OCI-M1 (cell line): ENCODE data around the gene AQP10.
"Not testable (repeated sequence)": the region's sequence is repeated elsewhere in the genome, so short reads cannot be mapped to it uniquely, and the experiment has no call there.

Experiments
- DNase-seq: peaks from one replicate; lab custom pipeline; 2025; lab: John Stamatoyannopoulos, UW

Gene AQP10

DNA sequence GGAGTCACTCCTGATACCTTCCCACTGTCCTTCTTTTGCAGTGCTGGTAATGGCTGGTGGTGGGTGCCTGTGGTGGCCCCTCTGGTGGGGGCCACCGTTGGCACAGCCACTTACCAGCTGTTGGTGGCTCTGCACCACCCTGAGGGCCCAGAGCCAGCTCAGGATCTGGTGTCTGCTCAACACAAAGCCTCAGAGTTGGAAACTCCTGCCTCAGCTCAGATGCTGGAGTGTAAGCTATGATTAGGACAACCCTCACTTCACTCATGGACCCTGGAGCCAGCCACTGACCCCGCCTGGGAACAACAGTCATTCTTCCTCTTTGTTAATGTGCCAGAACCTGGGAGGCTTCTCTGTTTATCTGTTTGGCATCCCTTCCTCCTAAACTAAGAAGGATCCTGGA, 3.3 kb downstream of the AQP10 start:
- no peak for DNase-seq

DNA sequence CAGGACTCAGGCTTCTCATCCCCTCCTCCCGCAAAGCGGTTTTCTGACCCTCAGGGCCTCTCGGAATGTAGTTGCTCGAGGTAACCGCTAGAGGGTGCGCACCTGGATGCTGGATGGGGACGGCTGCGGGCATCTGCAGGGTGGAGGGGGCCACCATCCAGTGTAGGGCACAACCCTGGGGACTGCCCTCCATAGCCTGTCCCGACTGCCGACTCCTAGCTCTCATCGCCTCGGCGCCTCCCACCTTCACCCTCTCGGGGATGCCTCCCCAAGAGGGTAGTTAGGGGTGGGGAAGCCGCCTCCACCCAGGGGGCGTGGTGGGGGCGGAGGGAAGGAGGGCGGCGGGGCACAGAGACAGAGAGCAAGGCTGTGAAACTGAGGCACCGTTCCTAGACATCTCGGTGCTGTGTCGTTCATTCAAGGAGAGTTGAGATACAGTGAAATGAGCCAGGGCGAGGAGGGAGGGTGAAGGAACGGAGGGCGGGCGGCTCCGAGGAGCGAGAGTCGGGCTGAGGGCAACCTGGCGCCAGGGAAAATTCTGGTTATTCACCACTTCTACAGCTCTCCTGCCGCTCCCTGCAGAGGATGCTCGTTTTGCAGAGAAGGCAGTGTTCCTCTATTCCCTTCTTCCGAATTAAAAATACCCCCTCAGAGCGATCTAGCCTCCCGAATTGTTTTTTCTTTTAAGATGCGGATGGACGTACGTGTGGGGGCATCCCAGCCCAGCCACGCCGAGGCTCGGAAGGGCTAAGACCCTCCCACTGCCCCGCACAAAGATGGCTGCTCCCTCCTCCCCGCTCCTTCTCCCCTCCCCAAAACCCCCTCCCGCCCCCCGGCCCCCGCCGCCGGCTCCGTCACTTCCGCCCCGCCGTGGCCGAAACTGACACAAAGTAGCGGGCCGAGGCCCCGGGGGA, 4.0 kb downstream of the AQP10 start, which contains the start of gene ATP8B2:
Gene ATP8B2, plus strand, starts transcription at position 857 of the 914 bp plus-strand sequence. CDS start 2,617 bp downstream, outside the sequence.
- peak; percentile 91 for DNase-seq

DNA sequence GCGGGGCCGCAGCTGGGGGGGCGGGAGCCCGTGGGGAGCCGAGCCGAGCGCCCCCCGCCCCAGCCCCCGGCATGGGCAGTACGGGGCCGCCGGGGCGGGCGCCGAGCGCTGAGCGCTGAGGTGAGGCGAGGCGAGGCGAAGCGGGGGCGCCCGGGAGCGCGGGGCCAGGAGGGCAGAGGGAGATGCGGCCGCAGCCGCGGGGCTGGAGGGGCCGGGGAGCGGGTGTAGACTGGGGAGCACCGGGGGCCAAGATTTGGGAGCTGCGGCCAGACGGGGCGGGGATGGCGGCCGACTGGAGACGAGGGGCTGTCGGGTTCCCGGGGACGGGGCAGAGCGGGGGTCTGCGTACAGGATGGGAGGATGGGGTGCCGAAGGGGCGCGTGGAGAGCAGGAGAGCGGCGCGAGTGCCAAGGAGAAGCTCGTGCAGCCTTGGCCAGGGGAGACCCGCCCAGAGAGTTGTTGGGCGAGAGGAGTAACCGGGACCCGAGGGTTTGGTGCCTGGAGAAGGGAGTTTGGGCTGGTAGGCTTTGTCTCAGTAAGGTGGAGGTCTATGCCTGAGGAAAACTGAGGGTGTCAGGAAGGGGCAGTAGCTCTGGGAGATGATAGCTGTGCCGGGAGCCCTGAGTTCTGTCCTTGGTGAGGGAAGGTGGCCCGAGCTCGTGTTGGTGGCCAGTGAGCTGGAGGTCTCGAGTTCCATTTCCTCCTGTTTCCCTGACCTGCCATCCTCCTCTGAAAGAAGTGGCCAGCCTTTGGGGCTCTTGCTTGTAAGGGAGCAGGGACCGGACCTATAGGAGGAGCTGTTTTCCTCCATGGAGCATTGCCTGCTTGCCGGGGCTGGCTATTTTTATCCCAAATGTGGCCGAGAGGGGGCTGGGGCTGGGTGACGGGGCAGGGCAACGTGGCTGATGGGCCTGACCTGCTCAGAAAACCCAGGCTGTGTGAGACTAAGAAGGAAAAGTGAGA, 5.0 kb downstream of the AQP10 start:
- peak; percentile 91 for DNase-seq

DNA sequence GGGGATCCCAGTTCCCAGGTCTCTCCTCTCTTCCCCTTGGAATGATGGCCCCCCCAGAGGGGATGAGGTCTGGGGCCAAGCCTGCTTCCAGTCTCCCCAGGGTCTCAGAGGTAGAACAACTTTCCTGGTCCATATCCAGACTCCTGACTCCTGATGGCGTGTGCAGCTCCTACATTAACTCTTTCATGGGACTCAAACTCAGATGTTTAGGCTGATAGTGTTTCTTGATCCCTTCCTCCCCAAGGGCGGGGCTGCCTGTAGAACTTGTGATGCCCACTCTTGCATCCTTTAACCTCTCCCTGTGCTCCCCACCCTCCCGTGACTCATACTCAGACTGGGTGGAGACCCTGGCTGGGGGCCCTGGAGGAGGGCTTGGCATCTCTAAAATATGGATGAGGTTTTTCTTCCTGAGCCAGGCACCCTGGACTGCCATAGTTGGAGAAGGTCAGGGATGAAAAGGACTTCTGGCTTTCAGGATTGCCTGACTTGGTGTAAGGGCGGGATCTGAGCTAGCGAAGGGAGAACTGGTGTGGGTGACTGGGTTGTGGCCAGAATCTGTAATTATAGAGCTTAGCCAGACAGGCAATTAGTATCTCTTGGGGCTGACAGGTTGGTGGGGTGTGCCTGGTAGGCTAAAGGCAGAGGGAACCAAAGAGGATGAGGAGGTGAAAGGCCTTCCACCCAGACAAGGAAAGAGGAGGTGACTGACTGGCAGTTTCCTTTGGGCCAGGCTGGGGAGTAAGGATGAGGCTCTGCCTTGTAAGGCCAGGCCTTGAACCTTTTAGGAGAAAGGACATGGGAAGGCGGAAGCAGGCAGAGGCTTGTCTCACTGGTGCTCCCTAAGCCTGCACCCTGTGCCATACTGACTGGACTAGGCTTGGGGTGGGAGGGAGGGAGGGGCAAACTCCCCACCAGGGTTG, 5.9 kb downstream of the AQP10 start:
- peak; percentile 63 for DNase-seq

DNA sequence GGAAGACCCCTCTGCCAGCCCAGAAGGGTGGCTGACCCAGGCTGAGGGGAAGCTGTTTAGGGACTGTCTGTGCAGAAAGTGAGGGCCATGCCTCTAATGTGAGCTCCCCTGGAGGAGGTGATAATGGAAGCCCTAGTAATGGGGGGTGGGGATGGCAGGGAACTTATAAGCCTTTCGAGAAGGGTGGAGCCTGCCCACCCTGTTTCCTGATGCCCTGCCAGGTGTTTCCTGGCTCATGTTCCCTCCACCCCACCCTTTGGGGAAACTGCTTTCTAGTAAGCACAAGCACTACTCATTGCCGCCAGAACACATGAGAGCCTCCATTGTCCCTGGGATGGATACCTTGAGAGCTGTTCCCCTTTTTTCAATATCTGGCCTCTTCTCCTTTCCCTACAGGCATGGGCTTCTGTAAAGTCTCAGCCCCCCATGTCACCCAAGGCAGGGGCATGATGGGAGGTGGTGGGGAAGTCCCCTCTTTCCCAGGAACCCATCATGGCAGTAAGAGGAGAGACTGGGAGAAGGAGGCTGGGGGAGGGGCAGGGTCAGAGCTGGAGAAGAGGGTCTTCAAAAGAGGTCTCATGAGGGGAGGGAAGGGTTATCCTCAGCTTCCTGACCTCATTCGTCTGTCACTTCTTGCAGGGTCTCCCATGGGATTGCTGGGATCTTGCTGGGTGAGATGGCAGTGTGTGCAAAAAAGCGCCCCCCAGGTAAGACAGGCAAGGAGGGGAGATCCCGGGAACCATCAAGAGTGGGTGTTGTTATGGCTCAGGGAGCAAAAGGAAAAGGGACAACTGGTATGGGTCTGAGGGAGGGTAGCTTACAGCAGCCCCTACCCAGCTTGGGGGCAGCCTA, 6.8 kb downstream of the AQP10 start:
- DNase-seq = no peak

DNA sequence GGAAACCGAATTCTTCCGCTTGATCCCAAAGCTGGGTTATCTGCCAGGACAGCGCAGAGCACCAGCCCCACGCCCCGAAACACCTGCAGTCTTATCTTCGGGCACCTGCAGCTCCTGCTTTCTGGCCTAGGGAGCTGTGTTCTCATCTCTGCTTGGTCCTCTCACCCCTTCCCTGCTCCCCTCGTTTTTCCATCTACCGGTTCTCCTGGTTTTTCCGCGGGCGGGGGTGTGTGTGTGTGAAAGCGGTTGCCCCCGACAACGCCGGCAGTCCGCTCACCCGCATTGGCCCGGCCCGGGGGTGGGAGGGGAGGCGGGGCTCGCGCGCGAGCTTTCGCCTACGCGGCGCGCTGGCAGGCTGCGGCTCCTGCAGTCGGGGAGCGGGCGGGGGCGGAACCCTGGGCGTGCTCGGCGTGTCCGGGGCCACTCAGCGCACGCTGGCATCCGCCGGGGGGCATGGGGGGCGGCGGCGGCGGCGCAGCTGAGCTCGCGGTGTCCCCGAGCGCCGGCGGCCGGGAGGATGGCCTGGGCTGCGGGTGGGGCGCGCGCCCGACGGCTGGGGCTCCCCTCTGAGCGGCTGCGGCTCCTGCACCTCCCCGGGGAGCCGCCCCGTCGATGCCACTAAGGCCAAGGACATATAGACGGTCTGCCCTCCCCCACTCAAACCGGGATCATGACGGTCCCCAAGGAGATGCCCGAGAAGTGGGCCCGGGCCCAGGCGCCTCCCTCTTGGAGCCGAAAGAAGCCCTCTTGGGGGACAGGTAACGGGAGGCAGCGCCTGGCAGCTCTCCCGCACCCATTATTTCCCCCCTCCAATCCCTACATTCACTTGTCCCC, 7.6 kb downstream of the AQP10 start:
- peak; percentile 73 for DNase-seq

DNA sequence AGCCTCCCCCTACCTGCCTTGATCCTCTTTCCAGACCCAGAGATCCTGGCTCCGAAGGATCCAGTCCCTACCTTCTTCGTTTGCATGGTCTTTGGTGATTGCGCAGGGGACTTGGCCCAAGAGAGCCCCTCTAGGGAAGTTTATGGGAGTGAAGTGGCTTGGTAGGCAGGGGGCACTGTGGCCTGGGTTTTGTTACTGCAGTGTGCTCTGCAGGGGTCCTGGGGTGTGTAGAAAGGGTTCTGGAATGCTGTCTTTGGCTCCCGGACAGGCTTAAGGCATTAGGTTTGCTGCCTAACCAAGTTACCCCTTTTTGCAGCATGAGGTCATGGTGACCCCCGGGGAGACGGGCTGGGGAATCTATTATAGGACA, 8.2 kb downstream of the AQP10 start:
- DNase-seq = no peak

DNA sequence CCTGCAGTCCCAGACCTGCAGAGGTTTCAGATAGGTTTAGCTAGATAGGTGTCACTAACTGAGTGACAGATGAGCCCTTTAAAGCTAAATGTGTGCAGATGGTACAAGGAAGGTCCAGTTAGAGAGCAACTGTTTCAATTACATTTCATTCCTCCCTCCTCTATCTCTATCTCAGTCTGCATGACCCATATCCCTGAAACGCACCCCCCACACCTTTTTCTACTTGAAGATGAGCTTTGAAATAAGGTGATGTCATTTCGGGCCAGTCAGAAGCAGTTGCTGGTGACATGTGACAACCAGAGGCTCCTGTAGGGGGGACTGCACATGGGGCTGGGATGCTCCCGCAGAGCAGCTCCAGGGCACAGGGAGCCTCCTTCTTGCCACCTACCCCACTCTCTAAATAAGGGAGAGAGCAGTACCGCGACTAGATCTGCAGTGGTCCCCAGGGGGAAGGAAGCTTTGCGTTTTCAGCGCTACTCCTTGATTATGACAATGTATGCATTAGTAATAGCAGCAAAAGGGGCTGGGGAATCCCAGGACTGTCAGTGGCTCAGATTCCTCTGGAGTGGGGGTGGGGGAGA, 8.7 kb downstream of the AQP10 start:
- DNase-seq = no peak

DNA sequence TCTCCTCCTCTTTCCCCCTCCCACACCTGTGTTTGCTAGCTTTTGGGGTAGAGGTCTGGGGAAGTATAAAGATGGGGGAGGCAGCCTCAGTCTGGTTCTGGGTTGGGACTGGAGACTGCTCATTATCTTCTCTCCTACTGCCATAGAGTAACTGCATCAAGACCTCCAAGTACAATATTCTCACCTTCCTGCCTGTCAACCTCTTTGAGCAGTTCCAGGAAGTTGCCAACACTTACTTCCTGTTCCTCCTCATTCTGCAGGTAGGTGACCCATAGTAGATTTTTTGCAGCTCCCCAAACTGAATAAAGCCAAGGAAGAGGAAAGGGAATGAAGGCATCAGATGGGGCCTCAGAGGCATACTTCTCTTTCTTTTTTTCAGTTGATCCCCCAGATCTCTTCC, 9.8 kb downstream of the AQP10 start:
- no peak for DNase-seq

DNA sequence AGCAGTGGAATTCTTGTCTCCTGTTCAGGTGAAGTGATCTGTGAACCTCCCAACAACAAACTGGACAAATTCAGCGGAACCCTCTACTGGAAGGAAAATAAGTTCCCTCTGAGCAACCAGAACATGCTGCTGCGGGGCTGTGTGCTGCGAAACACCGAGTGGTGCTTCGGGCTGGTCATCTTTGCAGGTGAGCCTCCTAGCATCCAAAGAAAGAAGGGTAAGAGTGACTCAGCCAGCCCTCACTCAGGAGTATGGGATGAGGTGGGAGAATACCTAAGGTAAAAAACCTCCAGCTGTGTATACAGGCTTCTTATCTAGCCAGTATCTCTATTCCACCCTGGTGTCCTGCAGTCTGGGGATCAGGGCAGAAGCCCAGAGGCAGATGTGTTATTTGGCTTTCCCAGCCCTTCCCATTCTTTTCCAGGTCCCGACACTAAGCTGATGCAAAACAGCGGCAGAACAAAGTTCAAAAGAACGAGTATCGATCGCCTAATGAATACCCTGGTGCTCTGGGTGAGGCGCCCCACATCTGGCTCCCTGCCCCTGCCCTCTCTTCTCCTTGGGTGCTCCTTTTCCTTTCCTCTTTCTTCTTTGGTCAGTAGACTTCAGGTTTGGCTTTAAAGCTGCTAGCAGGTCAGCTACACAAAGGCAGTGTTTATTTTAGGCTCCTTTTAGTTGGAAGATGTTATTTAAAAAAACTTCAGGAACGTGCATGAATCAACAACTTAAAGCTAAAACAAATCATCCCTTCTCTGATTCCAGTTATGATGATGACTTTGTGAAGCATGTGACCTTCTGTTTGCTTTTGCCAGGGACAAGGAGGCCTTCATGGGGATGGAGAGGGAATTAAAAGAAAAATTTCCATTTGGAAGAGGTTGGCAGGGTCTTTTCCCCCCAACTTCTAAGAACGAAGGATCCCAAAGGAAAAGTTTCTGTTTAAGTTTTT, 13.5 kb downstream of the AQP10 start:
- DNase-seq = no peak

DNA sequence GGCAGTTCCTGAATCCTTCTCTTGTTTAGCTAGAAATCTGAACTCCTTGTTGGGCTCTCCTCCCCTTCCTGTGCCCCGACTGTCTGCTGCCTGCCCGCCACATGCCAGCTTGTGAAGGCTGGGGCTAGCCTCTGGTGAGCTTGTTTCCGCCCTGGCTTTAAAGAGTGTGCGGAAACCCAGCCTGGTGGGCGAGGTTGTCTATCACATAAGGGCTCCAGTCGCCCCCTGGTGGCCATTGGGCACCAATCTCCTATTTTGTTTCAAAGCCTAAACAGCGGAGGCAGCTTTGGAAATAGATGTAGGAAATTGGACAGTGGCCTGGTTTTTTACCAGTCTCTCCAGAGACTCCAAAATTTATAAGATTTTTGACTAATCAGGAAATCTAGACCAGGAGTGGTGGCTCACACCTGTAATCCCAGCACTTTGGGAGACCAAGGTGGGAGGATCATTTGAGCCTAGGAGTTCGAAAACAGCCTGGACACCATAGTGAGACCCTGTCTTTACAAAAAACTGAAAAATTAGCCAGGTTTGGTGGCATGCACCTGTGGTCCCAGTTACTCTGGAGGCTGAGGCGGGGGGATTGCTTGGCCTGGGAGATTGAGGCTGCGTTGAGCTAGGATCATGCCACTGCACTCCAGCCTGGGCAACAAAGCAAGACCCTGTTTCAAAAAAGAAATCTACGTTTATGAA, 14.3 kb downstream of the AQP10 start:
- DNase-seq = peak; percentile 87

DNA sequence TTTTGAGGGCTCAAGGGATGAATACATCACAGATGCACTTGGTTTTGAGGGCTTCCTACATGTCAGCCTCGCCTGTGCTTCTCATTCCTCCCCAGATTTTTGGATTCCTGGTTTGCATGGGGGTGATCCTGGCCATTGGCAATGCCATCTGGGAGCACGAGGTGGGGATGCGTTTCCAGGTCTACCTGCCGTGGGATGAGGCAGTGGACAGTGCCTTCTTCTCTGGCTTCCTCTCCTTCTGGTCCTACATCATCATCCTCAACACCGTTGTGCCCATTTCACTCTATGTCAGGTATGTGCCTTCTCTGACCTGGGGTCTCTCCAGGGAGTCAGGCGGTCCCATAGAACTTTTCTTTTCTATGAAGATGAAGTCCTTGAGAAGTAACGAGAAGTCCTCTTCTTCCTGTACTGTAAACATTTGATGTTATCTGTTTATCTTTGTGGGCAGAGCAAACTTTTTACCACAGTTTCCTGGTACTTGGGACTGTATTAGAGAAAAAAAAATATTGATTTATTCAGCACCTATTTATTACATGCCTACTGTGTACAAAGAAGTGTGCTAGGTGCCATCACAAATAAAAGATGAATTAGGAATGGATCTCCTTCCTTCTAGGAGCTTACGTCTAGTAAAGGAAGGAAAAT, 16.5 kb downstream of the AQP10 start:
- no peak for DNase-seq

DNA sequence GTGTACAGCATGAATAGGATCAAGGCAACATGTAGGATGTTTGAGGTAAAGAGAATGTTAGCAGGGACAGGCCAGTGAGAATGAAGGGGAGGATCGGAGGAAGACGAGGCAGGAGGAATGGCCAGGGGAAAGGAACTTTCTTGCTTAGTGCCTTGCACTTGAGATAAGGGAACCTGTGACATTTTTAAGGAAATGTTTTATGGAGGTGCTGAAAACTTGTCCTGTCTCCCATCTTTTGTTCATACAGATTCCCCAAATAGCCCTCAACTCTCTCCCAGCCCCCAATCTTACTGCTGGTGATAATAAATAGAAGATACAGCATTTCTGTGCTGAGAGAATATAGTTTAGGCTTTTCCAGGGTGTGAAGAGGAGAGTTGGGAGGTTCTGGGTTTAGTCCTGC, 18.0 kb downstream of the AQP10 start:
- DNase-seq = no peak

DNA sequence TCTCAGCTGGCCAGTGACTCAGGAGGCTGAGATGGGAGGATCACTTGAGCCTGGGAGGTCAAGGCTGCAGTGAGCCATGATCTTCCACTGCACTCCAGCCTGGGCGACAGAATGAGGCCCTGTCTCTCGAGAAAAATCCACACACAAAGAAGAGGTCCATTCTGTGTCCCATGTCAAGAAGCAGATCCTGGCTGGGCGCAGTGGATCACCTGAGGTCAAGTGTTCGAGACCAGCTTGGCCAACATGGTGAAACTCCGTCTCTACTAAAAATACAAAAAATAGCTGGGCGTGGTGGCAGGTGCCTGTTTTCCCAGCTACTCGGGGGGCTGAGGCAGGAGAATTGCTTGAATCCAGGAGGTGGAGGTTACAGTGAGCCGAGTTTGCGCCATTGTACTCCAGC, 20.5 kb downstream of the AQP10 start:
- DNase-seq = not testable (repeated sequence)

DNA sequence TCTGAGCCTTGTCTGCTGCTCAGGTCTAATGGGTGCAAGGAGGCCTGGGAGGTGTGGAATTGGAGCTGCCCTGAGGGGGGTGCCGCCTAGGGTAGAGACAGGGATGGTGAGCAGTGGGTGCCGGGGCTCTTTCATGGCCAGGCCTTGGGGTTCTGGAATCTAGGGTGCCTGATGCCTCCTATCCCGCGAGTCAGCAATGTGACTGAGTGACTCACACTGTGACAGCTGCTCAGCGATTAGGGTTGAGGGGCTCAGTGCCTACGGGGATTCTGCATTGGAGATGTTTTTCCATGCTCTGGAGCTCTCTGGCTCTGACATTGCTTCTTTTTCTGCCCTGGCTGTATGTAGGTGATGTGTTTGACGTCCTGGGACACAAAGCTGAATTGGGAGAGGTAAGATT, 21.2 kb downstream of the AQP10 start:
- no peak for DNase-seq

DNA sequence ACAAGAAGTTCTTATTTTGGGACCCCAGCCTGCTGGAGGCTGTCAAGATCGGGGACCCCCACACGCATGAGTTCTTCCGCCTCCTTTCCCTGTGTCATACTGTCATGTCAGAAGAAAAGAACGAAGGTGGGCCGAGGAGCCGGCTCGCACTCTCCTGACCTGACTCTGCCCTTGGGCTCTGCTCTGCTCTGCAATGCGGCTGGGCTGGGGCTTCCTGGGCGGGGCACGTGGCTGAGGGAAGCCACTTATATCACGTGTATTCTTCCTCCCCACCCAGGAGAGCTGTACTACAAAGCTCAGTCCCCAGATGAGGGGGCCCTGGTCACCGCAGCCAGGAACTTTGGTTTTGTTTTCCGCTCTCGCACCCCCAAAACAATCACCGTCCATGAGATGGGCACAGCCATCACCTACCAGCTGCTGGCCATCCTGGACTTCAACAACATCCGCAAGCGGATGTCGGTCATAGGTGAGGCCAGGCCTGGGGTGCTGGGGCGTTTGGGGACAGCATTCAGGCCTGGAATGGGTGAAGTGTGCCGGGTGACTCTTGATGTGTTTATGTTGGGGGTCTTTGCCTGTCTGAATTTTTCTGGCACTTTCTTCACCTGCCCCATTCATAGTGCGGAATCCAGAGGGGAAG, 22.1 kb downstream of the AQP10 start:
- DNase-seq = no peak
